ENCODE measurements around the gene ACE2. TPM values are rescaled to one million over a fixed set of nuclear protein-coding genes. Genes with fewer than 3 reads are reported as not detected.

Gene ACE2
- total RNA-seq, 4 donors from 2014 or later, result 0.62 to 4.5 (median 2.1) TPM

DNA sequence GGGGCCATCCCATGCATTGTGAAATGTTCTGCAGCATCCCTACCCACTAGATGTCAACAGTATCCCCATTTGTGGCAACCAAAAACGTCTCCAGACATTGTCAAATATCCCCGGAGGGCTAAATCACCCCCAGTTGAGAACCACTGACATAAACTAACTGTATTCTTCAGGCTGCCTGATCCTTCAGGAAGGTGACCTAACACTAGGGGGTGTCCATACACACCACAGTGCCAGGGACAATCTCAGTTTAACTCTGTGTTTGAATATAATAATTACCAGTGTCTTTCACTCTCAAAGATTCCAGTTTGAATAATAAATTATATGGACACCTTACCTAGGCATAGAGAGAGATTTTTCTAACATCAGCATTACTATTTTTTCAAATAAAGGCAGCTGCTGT lies 6.4 kb downstream of the ACE2 start:
- TF ChIP-seq CTCF (IDR thresholded peaks at IDR 0.05) (no peak), EP300 (IDR thresholded peaks at IDR 0.05) (no peak), POLR2AphosphoS5 (IDR thresholded peaks at IDR 0.05) (no peak), POLR2A (IDR thresholded peaks at IDR 0.05) (no peak)
- no peaks in the 10 kb centered on the region for H3K4me1 ChIP-seq
- no peaks in the 10 kb centered on the region for H3K36me3 ChIP-seq
- H3K4me3 ChIP-seq, result no peak overlapping the region
- no peaks in the 10 kb centered on the region for H3K9me3 ChIP-seq
- ATAC-seq, result no peak
- no peak overlapping the region for H3K27ac ChIP-seq
- no peaks in the 10 kb centered on the region for H3K27me3 ChIP-seq
- WGBS, 2 donors (ENCODE audit: low coverage in 1 of 2), result 25% methylated on average over 1 of the region's 2 CpGs; no CpG with 5 or more reads in 1 of the 2 donors

- WGBS, 2 donors (ENCODE audit: low coverage in 1 of 2), result 70 to 89% methylated on average over 1 to 3 of the region's 5 CpGs
- Histone ChIP-seq H3K4me3 (no peak overlapping the region), H3K36me3 (no peaks in the 10 kb centered on the region), H3K4me1 (no peaks in the 10 kb centered on the region), H3K9me3 (no peaks in the 10 kb centered on the region), H3K27me3 (no peaks in the 10 kb centered on the region), H3K27ac (no peak overlapping the region)
- no peak for TF ChIP-seq EP300 (IDR thresholded peaks at IDR 0.05)
- no peak for TF ChIP-seq POLR2AphosphoS5 (IDR thresholded peaks at IDR 0.05)
- ATAC-seq, result no peak
These were observed 20.7 kb downstream of the ACE2 start for GRCh38 chrX:15579778-15580747.

DNA sequence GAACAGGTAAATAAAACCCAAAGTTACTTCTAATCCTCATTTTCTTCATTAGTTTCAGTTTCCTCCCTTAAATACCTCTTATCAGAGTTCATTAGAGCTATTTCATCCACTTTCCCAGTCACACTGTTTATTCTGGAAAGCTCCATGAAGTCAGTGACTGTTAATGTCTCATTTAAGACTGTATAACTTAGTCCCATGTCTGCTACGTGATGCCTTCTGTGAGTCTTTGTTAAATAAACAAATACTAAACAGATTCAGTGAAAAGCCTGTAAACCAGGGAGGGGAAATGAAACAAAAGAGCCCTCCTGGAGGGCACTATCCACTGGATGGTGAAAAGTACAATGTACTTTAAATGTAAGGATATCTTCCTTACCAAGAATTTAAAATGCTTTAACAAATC lies 24.7 kb downstream of the ACE2 start:
- no peak for ATAC-seq
- 0 to 36% methylated on average over 1 of the region's 1 CpG for WGBS, 2 donors (ENCODE audit: low coverage in 1 of 2)

DNA sequence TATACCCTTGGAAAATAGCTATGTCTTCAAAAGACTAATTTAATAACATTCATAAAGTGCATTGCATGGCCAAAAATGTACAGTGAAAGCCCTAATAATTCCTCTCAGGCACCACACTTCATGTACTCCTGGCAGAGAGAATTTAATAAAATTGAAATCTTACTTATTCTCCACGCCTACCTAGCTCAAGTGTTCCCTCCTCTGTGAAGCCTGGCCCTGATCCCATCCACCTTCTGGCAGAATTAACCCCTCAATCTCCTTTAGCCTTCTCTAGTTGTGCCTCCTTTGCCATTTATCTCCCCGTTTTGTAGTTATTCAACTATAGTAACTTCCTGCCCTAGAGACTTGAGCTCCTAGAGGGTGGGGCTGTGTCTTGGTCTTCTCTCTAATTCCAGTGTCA lies 26.7 kb downstream of the ACE2 start:
- 28 to 57% methylated on average over 1 to 2 of the region's 2 CpGs for WGBS, 2 donors (ENCODE audit: low coverage in 1 of 2)
- no peaks in the 10 kb centered on the region for H3K27me3 ChIP-seq
- no peak for TF ChIP-seq POLR2A (IDR thresholded peaks at IDR 0.05)
- no peak for TF ChIP-seq POLR2AphosphoS5 (IDR thresholded peaks at IDR 0.05)
- TF ChIP-seq CTCF (IDR thresholded peaks at IDR 0.05), result no peak
- no peak for TF ChIP-seq EP300 (IDR thresholded peaks at IDR 0.05)
- no peak overlapping the region for H3K4me3 ChIP-seq
- ATAC-seq, result no peak
- H3K4me1 ChIP-seq, result no peaks in the 10 kb centered on the region
- H3K36me3 ChIP-seq, result no peaks in the 10 kb centered on the region
- no peak overlapping the region for H3K27ac ChIP-seq
- no peaks in the 10 kb centered on the region for H3K9me3 ChIP-seq

More for the DNA sequence above, 24.7 kb downstream of the ACE2 start:
- TF ChIP-seq POLR2AphosphoS5 (IDR thresholded peaks at IDR 0.05) (no peak), CTCF (IDR thresholded peaks at IDR 0.05) (no peak), EP300 (IDR thresholded peaks at IDR 0.05) (no peak), POLR2A (IDR thresholded peaks at IDR 0.05) (no peak)
- Histone ChIP-seq H3K36me3 (no peaks in the 10 kb centered on the region), H3K4me3 (no peak overlapping the region), H3K27me3 (no peaks in the 10 kb centered on the region), H3K9me3 (no peaks in the 10 kb centered on the region), H3K4me1 (no peaks in the 10 kb centered on the region), H3K27ac (no peak overlapping the region)

- TF ChIP-seq POLR2AphosphoS5 (IDR thresholded peaks at IDR 0.05), result no peak
- TF ChIP-seq CTCF (IDR thresholded peaks at IDR 0.05), result no peak
- no peak for TF ChIP-seq EP300 (IDR thresholded peaks at IDR 0.05)
- no peak for TF ChIP-seq POLR2A (IDR thresholded peaks at IDR 0.05)
- Histone ChIP-seq H3K36me3 (no peaks in the 10 kb centered on the region), H3K4me1 (no peaks in the 10 kb centered on the region), H3K4me3 (no peak overlapping the region), H3K27ac (no peak overlapping the region), H3K27me3 (no peaks in the 10 kb centered on the region), H3K9me3 (no peaks in the 10 kb centered on the region)
- WGBS, 2 donors (ENCODE audit: low coverage in 1 of 2), result 25% methylated on average over 1 of the region's 1 CpG; no CpG with 5 or more reads in 1 of the 2 donors
- no peak for ATAC-seq
These were observed 30.6 kb downstream of the ACE2 start for GRCh38 chrX:15570145-15570544.

Measured in gastroesophageal sphincter (tissue), 4 donors.